Loucy (cell line): ENCODE data around the gene CLEC17A.

Experiments used
- CTCF ChIP-seq: fragments of 200-600 bp; sonication (generic); conservative IDR thresholded peaks from 2 replicates; pipeline ENCODE4 v1.5.1; 2014; ENCODE audit warnings: mild to moderate bottlenecking, antibody characterized with exemption, low read length
- EZH2phosphoT487 ChIP-seq: fragments of 200-600 bp; IDR thresholded peaks from 2 replicates; pipeline ENCODE4 v1.6.1; 2018; ENCODE audit warnings: antibody characterized with exemption, mild to moderate bottlenecking, moderate library complexity, borderline replicate concordance

DNA sequence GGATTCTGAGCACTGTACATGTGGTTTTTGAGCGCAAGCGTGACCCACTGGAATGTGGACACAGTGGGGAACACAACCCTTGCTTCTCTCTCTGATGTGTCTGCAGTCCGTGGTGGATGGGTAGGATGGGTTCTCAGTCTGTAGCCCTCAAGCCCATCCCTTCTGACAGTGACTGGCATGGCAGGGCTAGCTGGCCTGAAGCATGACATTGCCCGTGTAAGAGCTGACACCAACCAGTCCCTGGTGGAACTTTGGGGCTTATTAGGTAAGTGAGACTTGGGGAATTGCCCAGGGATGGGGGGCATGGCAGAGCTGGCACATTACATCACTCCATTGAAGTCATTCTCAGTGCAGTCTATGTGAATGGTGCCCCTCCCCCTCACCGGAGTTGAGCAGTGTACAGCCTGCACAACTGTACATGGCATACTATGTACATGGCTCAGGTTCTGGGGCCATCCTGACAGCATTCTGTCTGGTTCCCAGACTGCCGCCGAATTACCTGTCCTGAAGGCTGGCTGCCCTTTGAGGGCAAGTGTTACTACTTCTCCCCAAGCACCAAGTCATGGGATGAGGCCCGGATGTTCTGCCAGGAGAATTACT, 16.8 kb downstream of the CLEC17A start:
- TF ChIP-seq CTCF (no peak), EZH2phosphoT487 (no peak)
